KOPT-K1 (cell line): ENCODE data around the gene XPR1.

Source experiments
- H3K27ac ChIP-seq: fragments of 200-600 bp; sonication (generic); 2 replicates; pipeline ENCODE4 v1.5.1; 2016; ENCODE audit warnings: antibody characterized with exemption, mild to moderate bottlenecking, low read depth, low read length; ENCODE audit not compliant: poor library complexity, severe bottlenecking
- H3K36me3 ChIP-seq: fragments of 200-600 bp; sonication (generic); 2 replicates; pipeline ENCODE4 v1.5.1; 2017; ENCODE audit warnings: antibody characterized with exemption, mild to moderate bottlenecking, low read length, moderate library complexity; ENCODE audit not compliant: insufficient read depth
- H3K9me3 ChIP-seq: fragments of 200-600 bp; sonication (generic); 2 replicates; pipeline ENCODE4 v1.5.1; 2017; ENCODE audit warnings: antibody characterized with exemption, low read length, mild to moderate bottlenecking; ENCODE audit not compliant: insufficient read depth, poor library complexity, severe bottlenecking

The XPR1 gene

DNA sequence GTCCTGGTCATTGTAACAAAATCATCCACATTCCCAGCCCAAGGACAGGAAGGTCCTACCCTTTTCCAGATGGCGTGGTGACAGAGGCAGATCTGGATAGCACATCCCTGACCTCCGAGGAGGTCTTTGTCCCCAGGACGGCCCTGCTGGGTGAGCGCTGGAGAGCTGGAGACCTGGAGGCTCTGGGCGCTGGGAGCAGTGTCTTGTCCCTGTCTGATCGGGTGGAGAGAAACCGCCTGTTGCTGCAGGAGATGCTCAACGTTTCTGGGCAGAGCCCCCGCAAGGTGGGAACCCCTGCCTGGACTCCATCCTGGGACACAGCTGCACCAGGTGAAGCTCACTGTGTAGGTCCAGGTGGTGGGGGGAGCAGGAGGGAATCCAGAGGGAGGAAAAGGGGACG lies 284.9 kb downstream of the XPR1 start:
- no peaks in the 10 kb centered on the region for H3K36me3 ChIP-seq
- H3K9me3 ChIP-seq: no peaks in the 10 kb centered on the region
- H3K27ac ChIP-seq: no peak overlapping the region

DNA sequence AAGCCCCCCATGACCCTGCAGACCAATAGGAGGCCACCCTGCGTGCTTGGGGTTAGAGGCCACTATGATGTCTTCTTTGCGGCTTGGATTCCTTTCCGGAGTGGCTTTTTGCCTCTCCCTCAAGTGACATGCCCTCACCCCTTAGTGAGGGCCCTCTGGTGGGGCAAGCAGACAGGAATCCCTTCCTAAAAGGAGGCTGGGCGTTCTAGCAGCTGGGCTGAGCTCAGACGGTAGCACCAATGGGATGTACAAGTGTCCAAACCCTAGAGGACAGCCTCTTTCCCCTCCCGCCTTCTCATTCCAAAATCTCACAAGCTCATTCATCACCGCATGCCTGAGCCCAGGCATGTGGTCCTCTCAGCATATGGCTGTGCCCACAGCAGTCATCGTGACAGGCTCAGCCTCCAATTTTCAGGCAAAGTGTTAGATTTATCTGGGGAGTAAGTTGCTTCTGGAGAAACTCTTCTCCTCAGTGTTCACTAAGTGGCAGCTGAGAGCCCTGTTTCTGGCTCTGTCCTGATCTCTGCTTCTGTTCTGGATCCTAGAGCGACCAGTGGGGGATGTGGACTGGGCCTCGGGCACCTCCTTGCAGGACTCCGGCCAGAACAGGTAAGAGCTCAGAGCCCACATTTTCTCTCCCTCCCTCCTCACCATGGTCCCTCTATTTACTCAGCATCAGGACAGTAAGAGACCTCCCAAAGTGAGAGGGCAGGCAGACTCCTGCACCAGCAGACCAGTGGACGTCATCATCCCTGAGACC lies 285.7 kb downstream of the XPR1 start:
- H3K27ac ChIP-seq: peak overlapping the region; percentile 57
- H3K9me3 ChIP-seq: no peaks in the 10 kb centered on the region
- H3K36me3 ChIP-seq: no peaks in the 10 kb centered on the region

DNA sequence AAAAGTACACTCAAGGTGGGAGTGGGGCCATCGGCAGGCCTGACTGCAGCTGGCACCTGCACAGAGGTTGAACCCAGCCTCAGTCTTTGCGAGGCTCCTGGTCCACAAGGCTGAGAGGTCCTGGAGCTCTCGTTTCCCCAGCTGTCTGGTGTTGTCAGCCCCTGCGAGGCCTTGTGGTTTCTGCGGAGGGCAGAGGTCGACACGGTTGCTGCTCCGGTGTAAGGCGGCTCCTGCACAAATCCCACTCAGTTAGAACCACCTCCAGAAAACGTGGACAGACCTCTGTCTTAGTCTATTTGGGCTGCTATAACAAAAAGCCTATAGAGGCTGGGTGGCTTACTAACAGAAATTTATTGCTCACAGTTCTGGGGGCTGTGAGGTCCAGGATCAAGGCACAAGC lies 286.7 kb downstream of the XPR1 start:
- H3K27ac ChIP-seq: peak overlapping the region; percentile 57
- H3K36me3 ChIP-seq: no peaks in the 10 kb centered on the region
- H3K9me3 ChIP-seq: no peaks in the 10 kb centered on the region

DNA sequence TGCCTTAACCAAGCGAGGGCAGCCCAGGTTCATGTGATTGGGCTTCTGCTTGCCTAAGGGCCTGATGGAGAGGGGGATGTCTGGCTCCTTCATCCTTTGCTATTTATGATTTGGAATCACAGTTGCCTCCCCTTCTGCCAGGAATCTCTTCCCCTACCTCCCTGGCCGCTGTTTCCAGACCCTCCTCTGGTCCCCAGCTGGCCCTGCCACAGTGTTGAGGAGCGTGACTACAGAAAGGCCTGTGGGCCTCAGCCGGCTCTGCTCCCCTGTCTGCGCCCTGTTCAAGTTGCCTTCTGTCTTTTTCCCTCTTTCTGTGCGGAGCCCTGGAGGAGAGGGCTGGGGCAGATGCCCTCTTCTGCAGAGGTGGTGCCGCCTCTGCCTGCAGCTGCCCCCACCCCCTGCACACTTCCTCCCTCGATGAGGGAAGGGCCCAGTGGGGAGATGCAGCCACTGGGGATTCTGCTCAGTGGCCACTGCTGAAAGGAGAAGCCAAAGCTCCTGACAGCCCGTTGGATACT lies 287.4 kb downstream of the XPR1 start:
- Histone ChIP-seq H3K36me3 (no peaks in the 10 kb centered on the region), H3K27ac (peak overlapping the region; percentile 57), H3K9me3 (no peaks in the 10 kb centered on the region)

DNA sequence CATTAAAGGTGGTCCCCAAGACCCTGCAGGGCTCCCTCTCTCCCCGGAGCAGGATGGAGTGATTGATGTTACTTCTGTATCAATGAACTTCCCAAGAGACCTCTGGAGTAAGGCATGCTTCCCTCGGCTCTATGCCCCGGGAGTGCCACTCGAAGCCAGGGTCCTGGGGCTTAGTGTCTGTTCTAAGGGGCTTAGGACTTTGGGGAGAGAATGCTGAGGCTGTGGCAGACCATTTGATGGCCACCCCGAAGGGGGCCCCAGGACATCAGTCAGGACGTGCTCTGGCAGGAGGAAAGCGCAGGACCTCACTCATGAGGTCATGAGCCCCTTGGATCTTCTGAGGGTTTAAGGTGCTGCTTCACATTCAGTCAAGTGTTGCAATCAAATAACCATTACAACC lies 288.4 kb downstream of the XPR1 start:
- Histone ChIP-seq H3K36me3 (no peaks in the 10 kb centered on the region), H3K27ac (peak overlapping the region; percentile 57), H3K9me3 (no peaks in the 10 kb centered on the region)

DNA sequence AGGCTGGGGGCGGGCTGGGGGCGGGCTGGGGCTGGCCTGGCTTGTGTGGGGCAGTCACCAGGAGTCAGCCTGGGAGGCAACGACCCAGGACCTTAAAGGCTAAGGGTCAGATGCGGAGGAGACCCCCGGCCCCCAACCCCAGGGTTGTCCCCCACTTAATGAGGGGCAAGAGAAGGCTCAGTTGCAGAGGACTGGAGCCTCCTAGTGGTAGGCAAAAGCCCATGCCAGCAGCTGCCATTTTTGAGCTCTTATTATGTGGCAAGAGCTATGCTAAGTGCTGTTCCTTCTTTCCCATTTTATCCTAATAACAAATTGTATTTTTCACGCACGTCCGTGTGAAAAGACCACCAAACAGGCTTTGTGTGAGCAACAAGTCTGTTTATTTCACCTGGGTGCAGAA lies 288.9 kb downstream of the XPR1 start:
- H3K27ac ChIP-seq: no peak overlapping the region
- H3K36me3 ChIP-seq: no peaks in the 10 kb centered on the region
- no peaks in the 10 kb centered on the region for H3K9me3 ChIP-seq

DNA sequence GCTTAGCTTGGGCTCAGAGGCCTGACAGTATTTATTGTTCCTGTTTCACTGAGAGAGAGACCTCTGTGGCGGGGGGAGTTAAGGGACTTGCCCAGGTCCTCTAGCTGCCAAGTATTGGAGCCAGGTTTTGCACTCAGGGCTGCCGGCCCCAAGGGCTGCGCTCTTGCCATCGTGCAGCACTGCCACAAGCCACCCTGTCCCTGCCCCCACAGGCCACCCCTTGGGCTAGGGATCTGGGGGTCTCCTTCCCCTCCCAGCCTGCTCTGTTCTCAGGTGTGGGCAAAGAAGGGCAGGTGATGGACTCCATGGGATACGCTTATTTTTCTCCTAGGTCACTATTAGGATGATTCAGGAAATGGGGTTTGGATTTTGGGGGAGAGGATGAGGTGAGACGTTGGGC lies 289.6 kb downstream of the XPR1 start:
- Histone ChIP-seq H3K36me3 (no peaks in the 10 kb centered on the region), H3K27ac (no peak overlapping the region), H3K9me3 (no peaks in the 10 kb centered on the region)

DNA sequence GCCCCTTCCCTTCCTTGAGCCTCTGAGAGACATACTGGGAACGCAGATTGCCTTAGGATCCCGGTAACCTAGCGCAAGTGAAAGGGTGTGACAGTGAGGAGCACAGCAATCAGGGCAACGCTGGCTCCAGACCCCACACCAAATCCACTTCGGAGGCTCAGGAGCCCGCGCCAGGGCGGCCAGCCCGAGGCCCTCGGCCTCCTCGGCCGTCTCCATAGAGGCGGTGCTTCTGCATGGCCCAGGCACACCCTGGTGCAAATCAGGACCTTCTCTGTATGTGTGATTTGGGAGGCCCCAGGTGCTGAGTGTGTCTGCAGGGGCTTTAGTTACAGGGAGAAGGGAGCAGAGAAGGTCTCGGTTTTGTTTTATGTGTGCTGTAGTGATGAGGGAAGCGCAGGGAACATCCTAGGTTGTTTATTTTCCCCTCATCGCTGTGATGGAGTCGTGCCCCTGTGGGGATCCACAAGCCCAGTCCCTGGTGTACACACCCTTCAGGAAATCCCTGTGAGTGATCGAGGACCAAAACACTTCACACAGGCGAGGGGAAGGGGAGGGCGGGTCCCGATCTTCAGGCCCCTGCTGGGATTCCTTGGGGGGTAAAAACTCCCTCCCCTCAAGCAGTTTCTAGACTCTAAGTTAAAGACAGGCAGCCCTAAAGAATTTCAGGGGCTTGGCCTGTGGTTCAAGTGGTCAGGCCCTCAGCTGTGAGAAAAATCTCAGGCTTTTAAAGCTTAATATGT lies 290.2 kb downstream of the XPR1 start:
- H3K9me3 ChIP-seq: no peaks in the 10 kb centered on the region
- peak overlapping the region; percentile 46 for H3K27ac ChIP-seq
- H3K36me3 ChIP-seq: no peaks in the 10 kb centered on the region

DNA sequence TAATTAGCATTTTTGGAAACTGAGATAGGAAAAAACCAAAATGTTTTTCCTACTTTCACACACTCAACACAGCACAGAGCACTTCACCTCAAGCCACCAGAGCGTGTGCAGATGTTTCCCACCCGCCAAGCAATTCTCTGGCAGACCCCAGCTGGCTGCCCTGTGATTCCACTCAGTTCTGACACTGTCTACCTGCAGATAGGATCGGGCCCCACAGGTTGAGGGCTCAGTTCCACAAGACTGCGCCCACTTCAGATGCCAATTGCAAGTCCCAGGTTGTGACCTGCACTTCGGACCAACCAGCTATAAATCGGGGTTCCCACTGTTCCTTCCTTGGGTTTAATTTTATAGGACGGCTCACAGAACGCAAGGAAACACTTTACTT lies 290.8 kb downstream of the XPR1 start:
- H3K36me3 ChIP-seq: no peaks in the 10 kb centered on the region
- no peaks in the 10 kb centered on the region for H3K9me3 ChIP-seq
- peak overlapping the region; percentile 46 for H3K27ac ChIP-seq

DNA sequence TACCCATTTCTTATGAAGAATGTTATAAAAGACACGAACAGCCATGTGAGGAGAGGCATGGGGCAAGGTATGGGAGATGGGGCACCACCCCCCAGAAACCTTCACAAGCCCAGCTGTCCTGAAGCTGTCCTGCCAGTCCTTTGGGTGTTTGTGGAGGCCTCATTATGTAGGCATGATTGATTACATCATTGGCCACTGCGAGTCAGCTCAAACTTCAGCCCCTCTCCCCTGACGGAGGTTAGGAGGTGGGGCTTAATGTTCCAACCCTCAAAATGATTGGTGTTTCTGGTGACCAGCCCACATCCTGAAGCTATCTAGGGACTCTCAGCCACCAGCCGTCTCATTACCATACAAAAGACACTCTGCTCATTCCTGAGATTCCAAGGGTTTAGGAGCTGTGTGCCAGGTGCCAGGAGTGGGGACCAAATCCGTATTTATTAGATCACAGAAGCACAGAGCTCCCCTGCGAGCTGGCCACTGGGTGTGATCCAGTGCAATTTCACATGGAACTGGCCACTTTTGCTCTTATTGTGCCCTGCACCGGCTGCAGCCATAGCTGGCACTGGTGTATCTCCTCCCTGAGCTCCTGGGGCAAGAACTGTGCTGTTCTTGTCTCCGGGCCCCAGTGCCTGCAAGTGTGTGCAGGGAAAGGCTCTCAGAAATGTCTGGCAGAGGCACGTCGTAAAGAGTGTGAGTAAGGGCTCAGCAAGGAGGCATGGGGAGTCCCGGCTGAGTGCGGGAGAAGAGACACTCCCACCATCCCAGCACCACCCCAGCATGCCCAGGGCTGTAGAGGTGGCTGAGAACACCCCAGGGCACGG lies 291.4 kb downstream of the XPR1 start:
- H3K27ac ChIP-seq: peak overlapping the region; percentile 46
- no peaks in the 10 kb centered on the region for H3K9me3 ChIP-seq
- H3K36me3 ChIP-seq: no peaks in the 10 kb centered on the region

DNA sequence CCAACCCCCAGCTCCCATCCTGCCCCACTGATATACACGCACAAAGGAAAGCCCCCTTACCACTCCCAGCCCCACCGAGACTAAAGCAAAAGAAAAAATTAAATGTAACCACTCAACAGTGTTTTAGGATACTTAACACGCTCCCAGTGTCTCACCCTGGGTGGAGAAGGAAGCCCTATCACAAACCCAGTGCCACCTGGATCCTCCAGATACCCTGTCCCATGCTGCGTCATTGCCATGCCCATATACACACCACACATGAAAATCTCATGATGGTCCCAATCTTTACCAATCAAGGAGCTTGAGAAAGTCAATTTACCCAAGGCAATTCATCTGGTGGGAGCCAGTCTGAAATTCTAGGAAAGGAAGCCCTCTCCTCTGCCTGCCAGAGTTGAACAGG lies 292.1 kb downstream of the XPR1 start:
- Histone ChIP-seq H3K27ac (peak overlapping the region; percentile 46), H3K9me3 (no peaks in the 10 kb centered on the region), H3K36me3 (no peaks in the 10 kb centered on the region)

DNA sequence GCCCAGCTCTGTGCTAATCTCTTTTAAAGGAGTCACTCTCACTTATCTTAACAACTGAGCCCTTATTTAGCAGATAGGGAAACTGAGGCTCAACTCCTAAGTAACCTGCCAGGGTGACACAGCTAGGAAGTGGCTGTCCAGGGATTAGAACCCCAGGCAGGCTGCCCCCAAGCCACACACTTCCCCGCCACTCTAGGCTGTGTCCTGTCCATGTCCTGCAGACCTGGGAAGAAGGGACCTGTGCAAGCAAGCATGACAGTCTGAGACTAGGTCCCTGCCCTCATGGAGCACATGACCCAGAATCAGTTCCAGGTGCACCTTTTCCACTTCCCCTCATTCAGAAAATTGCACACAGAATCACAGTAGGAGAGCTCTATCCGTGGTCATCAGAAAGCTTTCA lies 293.1 kb downstream of the XPR1 start:
- Histone ChIP-seq H3K27ac (peak overlapping the region; percentile 82), H3K9me3 (no peaks in the 10 kb centered on the region), H3K36me3 (no peaks in the 10 kb centered on the region)

DNA sequence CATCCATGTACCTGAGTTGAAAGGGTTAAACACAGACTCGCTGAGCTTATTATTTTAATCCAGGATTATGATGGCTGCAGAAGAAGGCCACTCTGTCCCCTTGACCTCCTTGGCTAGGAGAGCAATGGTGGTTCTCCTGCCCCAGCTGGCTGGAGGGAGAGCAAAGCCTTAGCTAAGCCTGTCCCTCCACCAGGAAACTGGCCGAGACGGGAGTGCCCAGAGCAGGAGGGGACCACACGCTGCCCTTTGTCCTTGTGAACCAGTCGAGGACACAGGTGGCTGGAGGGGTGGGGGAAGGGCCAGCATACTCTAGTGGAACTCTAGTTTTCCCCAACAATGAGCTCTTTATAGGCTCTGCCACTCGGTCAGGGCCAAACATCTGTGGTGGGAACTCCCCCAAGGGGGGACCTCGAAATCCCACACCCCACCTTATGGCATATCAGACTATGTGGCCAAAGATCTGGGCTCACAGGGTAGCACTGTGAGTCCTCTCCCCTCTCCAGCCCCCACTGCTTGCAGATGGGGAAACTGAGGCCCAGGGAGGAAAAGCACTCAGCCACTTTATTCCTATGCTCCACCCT lies 293.7 kb downstream of the XPR1 start:
- peak overlapping the region; percentile 82 for H3K27ac ChIP-seq
- no peaks in the 10 kb centered on the region for H3K9me3 ChIP-seq

DNA sequence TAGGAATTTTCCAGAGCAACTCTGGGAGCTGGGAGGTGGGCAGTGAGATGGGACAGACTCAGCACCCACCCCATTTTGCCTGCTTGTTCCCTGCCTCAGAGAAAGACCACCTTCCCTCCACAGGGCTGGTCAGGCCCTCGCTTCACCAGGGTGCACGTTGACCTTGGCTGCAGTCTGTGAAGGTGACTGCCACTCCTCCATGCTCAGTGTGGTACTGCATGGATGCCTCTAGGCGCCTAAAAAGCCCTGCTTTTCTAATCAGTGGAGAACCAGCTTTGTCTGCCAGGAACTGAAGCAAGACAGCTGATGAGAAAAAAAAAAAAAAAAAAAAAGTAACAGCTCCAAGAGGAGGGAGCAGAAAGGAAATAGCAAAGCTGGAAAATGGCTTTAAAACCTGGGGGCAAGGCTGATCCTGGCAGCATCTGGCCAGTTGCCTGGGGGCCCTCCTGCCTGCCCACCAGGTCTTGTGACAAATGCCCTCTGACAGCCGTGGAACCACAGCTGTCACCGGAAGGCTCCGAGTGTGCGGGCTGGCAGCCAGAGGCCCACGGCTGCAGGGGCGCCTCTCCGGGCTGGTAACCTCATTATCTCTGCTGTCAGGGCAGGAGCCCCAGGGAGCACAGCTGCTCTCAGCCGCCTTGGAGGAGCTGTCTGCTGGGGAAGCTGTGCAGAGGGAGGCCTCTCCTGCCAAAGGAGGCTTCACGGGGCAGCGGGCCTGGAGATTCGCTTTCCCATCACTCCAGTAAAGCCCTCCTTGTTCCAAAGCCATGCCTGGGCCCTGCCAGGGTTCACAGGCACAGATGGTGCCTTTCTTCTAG lies 294.6 kb downstream of the XPR1 start:
- H3K27ac ChIP-seq: peak overlapping the region; percentile 82

More for the DNA sequence above, 293.7 kb downstream of the XPR1 start:
- H3K36me3 ChIP-seq: no peaks in the 10 kb centered on the region

More for the DNA sequence above, 294.6 kb downstream of the XPR1 start:
- Histone ChIP-seq H3K9me3 (no peaks in the 10 kb centered on the region), H3K36me3 (no peaks in the 10 kb centered on the region)
